ENCODE data around the gene CUTC.
A peak's percentile ranks its signal among the peaks of the same experiment; 100 is the strongest.
"Not testable (repeated sequence)": the region's sequence is repeated elsewhere in the genome, so short reads cannot be mapped to it uniquely, and the experiment has no call there.

Gene CUTC

GRCh38 chr10:99732033-99732842 is at the start of gene CUTC, which contains the start of gene COX15:
Gene CUTC (plus strand): TSS chr10:99732234. CDS start chr10:99732349, 115 bp downstream.
Gene COX15 (minus strand): TSS chr10:99732127. CDS start chr10:99732049, 78 bp downstream.
- DNase-seq (ENCODE audit: low read depth in 1 of 2, low spot score in 1 of 2), result peak; percentile 86 to 89

DNA sequence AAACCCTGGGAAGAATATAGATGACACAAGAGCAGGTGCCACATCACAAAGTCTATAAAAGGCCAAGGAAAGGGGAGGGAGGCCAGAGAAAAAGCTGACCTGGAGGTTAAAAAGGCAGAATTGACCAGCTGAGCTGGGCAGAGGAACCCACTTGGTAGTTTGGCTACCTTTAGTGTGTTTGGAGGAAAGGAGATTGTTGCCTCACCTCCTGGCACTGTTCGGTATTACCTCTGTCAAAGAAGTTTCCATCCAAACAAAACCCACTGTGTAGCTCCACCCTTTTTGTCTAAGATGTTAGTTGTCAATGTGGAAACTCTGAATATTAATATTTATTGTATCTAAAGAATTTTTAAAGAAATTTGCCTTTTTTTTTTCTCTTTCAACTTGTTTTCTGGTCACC is 49.3 kb upstream of the CUTC start:
- no peak for DNase-seq (ENCODE audit: low read depth in 1 of 2, low spot score in 1 of 2)

DNA sequence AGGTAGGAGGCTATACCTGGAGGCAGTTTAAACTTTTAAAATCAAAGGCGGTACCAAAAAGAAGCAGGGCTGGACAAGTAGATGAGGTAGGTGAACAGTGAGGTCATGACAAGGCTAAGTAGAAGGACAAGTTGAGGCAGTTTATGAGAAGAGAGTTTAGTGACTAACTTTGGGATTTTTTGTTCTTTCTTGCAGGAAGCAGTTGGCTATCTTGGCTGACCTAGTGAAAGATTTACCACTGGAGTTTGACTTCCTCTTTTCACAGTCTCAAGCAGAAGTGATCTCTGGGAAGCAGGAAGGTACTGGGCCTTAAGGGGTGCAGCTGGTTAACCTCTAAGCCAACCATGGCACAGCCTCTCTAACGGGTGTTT is 46.5 kb upstream of the CUTC start:
- no peak for DNase-seq (ENCODE audit: low read depth in 1 of 2, low spot score in 1 of 2)

DNA sequence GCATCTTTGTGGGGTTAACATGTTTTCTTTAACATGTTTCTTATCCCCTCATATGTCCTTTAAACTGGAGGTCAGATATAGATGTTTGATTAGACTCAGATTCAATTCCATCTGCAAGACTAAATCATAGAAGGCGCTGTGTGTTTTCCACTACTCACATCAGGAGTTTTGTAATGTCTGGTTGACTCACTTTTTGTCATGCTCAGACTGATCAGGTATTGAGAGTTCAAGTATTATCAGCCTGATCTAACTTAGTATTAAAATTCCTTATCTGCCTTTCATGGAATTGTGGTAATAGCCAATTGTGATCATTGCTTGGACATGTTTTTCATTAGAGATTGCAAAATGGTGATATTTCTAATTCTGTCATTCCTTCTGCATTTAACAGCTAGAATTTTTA is 42.6 kb upstream of the CUTC start:
- DNase-seq (ENCODE audit: low read depth in 1 of 2, low spot score in 1 of 2), result no peak

- no peak for DNase-seq (ENCODE audit: low read depth in 1 of 2, low spot score in 1 of 2)
These were observed 38.0 kb upstream of the CUTC start for GRCh38 chr10:99693933-99694583.

DNA sequence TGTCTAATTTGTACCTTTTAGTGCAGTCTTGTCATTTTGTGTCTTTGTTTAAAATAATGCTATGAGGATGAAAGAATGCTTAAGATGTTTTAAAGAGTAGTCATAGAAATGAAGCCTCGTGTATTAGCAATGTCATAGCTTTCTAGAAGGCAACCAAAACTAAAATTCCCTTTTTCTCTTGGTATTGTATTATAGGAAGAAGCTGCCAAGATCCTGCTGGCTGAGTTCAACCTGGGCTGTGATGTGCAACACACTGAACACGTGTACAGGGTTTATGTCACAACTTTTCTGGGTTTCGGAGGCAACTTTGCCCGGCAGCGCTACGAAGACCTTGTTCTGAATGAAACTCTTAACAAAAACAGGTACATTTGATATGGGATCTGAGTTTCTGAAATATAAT is 36.3 kb upstream of the CUTC start:
- DNase-seq (ENCODE audit: low read depth in 1 of 2, low spot score in 1 of 2), result no peak

- DNase-seq (ENCODE audit: low read depth in 1 of 2, low spot score in 1 of 2), result no peak
These were observed 33.4 kb upstream of the CUTC start for GRCh38 chr10:99698504-99699080.

DNA sequence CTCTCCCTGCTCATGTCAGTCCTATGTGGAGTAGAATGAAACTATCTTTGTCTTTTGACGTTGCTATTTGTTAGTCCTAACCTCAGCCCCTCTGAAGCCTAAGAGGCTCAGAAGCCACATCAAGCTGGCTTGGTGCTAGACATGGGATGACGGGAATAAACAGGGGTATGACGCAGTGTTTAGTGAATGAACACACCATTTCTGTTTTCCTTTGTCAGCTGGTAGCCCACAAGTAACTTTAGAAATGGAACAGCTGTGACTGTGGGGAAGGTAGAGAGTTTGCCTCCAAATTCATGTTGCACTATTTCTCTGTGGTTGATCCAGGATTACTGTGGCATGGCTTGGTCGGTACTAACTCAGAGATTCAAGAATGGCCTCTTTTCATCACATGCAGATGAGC is 31.4 kb upstream of the CUTC start:
- no peak for DNase-seq (ENCODE audit: low read depth in 1 of 2, low spot score in 1 of 2)

DNA sequence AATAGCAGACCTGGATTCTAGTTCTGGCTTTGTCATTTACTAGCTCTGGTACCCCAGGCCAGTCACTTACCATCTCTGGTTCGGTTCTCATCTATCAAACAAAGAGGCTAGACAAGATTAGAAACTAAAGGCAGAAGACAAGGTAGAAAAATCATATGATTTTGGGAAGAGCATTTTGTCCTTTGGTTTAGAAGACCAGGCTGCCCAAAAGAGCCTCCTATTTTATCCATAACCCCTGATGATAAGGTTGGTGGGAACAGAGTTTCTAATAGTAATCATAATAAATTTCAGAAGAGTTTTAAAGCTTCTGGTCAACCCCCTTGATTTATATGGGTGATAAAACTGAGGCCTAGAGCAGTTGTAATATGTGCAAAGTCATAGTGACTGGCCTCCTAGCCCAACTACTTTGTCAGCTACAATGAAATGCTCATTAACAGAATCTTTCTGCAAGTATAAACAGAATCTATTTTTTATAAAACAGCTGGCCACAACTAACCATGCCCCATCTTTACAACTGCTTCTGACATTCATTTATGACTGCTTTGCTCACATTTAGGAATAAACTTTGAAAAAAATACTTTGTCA is 23.5 kb upstream of the CUTC start:
- no peak for DNase-seq (ENCODE audit: low read depth in 1 of 2, low spot score in 1 of 2)

DNA sequence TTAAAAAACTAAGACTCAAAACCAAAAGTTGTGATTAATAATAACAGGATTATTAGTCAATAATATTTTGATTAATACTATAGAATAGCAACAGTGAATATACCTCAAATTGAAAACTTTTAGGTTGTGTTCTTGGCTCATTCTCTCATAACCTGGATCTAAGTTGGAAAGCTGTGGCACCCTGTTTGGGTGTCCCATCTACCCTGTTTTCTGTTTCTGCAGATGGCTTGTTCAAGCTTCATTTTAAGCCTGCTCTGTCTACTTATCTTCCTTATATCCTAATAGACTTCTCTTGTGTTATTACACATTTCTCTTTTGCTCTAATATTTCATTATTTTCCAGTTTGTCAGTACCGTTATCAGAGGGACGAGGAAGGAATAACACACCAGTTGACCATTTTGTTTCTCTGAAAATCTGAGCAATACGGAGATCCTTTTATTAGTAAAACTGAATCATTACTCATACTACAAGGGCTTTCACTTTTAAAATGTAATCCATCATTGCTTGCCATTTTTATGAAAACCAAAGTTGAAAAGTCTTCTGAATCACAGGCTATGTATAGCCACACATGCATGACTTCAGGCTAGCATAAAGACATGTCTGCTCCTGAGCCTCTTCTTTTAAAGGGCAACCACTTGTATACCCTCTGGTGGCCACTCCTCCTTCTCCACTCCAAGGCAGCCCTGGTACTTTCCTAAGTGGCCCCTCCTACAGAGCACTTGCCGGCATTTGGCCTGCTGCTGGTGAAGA is 22.4 kb upstream of the CUTC start:
- no peak for DNase-seq (ENCODE audit: low read depth in 1 of 2, low spot score in 1 of 2)

- DNase-seq (ENCODE audit: low read depth in 1 of 2, low spot score in 1 of 2), result no peak
These were observed 20.8 kb upstream of the CUTC start for GRCh38 chr10:99711129-99711719.

DNA sequence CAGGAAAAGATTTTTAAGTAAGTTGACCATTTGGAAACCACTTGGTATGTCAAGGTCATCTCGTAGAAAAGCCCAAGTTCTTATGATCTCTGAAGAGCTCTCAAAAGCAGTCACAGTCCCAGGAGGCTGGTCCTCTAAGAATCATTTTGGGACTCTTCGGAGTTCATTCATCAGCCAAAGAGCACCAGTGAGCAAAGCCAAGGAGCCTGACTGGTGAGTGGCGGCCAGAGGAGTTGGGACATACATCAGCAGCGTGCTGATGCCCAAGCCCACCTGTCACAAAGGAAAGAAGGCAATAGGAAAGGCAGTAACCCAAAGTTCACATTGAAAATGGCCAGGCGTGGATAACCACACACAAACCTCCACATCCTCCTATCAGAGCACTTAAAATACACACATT is 17.6 kb upstream of the CUTC start:
- no peak for DNase-seq (ENCODE audit: low read depth in 1 of 2, low spot score in 1 of 2)

GRCh38 chr10:99720387-99720786 is 11.6 kb upstream of the CUTC start:
- no peak for DNase-seq (ENCODE audit: low read depth in 1 of 2, low spot score in 1 of 2)

GRCh38 chr10:99730026-99730425 is 2.0 kb upstream of the CUTC start:
- no peak for DNase-seq (ENCODE audit: low read depth in 1 of 2, low spot score in 1 of 2)

GRCh38 chr10:99731306-99732032 is 565 bp upstream of the CUTC start:
- no peak for DNase-seq (ENCODE audit: low read depth in 1 of 2, low spot score in 1 of 2)

DNA sequence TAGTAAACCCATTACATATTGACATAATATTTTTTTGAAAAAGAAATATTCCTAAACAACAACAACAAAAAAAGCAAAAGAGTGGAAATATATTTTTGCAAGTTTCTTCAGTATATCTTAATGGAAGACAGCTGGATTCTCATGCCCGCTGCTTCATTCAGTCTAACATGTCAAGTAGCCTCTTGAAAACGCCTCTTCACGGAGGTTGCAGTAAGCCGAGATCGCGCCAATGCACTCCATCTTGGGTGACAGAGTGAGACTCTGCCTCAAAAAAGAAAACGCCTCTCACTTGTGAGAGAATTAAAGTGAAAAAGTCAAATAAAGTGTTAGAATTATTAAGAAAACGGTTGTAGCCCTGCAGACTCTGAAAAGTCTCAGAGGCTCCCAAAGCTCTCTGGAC is 1.3 kb downstream of the CUTC start:
- no peak for DNase-seq (ENCODE audit: low read depth in 1 of 2, low spot score in 1 of 2)

DNA sequence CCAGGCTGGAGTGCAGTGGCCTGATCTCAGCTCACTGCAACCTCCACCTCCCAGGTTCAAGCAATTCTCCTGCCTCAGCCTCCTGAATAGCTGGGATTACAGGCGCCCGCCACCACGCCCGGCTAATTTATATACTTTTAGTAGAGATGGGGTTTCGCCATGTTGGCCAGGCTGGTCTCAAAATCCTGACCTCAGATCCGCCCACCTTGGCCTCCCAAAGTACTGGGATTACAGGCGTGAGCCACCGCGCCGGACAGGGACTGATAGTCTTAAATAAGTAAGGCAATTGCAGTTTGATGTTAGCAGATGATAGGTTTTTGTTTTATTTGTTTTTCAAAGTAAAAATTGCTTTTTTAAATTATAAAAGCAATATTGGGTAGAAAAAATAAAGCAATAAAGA is 2.1 kb downstream of the CUTC start:
- DNase-seq (ENCODE audit: low read depth in 1 of 2, low spot score in 1 of 2), result not testable (repeated sequence)

DNA sequence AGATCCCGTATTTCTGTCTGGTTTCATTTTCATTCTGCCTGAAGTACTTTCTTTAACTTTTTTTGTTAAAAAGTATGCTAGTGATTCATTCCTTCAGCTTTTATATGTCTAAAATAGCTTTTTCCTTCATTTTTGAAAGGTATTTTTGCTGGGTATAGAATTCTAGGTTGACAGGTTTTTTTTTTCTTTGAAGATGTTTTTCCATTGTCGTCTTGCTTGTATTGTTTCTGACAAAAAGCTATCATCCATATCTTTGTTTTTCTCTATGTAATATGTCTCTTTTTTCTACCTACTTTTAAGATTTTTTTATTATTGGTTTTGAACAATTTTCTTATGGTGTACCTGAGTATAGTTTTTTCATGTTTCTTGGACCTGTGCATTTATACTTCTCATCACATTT is 8.2 kb downstream of the CUTC start:
- no peak for DNase-seq (ENCODE audit: low read depth in 1 of 2, low spot score in 1 of 2)

- no peak for DNase-seq (ENCODE audit: low read depth in 1 of 2, low spot score in 1 of 2)
These were observed 9.0 kb downstream of the CUTC start for GRCh38 chr10:99740933-99741559.

DNA sequence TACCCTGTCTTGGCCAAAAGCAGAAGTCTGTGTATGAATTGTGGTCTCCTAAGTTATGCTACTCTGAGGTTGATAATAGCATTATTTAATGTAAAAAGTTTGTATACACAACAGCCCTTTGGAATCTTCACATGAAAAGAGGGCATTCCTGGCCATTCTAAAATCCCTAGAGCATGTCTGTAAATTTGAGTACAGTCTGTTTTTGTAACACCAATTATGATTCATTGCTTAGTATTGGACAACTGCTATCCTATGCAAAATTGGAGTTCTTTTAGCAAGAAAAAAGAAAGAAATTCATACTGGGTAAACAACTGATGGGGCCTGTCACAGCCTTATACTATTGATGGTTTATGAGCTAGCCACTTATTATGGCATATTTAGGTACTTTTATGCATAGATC is 10.2 kb downstream of the CUTC start:
- DNase-seq (ENCODE audit: low read depth in 1 of 2, low spot score in 1 of 2), result no peak
